ENCODE results near the gene PIM1. TPM values are rescaled to one million over a fixed set of nuclear protein-coding genes. Genes with fewer than 3 reads are reported as not detected.

PIM1 gene
- total RNA-seq, 2 donors from 2014 or later: 4.8 to 35.3 TPM

GRCh38 chr6:37174515-37175331, 4.8 kb downstream of the PIM1 start:
- no peak overlapping the region for H3K4me3 ChIP-seq
- peaks cover 3% of the 10 kb centered on the region for H3K4me1 ChIP-seq (replicated peaks)
- TF ChIP-seq POLR2A (IDR thresholded peaks at IDR 0.05) (no peak), POLR2AphosphoS5 (IDR thresholded peaks at IDR 0.05) (no peak), CTCF (IDR thresholded peaks at IDR 0.05) (no peak)
- H3K9me3 ChIP-seq: no peaks in the 10 kb centered on the region
- no peak for DNase-seq (ENCODE audit: low spot score)
- no peak overlapping the region for H3K27ac ChIP-seq
- WGBS: 76% methylated on average over 10 of the region's 10 CpGs
- H3K36me3 ChIP-seq: peaks cover 0 to 9% of the 10 kb centered on the region in 2 donors
- no peaks in the 10 kb centered on the region for H3K27me3 ChIP-seq (replicated peaks; ENCODE audit: insufficient read depth)
- intact Hi-C loops (cut with DNase I): loop anchor here (5.0 kb wide), 1 partner anchor 187 kb away; the partner anchor contains the start of gene MTCH1

DNA sequence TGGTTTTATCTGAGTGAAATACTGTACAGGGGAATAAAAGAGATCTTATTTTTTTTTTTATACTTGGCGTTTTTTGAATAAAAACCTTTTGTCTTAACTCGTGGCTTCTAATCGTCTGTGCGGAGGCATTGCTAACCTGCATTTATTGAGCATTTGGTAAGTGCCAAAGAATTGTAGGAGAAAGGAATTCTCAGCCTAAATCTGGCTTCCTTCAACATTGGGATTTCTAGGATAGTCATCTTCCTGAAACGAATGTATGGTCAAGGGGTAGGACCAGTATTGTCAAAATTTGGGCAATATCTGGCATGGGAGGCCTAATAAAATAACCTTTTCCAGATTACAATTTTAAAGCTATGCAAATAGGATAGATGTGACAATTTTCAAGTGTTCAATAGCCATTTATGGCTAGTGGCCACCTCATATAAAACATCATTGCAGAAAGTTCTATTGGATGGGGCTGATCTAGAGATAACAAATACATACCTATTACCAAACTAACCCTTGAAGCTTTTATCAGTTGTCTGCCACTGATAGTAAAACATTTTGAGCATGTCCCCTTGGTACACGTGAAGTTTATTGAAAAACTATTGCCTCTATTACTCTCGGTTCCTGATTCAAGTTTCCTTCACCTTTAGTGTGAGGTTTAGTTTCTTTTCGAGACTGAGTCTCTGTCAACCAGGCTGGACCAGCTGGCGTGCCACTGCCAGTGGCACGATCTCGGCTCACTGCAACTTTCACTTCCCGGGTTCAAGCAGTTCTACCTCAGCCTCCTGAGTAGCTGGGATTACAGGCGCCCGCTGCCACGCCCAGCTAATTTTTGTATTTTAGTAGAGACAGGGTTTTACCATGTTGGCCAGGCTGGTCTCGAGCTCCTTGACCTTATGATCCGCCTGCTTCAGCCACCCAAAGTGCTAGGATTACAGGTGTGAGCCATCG, 5.6 kb downstream of the PIM1 start:
- no peaks in the 10 kb centered on the region for H3K27me3 ChIP-seq (replicated peaks; ENCODE audit: insufficient read depth)
- intact Hi-C loops (cut with DNase I): no loop called here
- no peaks in the 10 kb centered on the region for H3K9me3 ChIP-seq
- TF ChIP-seq POLR2A (IDR thresholded peaks at IDR 0.05): no peak
- no peak for TF ChIP-seq CTCF (IDR thresholded peaks at IDR 0.05)
- TF ChIP-seq POLR2AphosphoS5 (IDR thresholded peaks at IDR 0.05): no peak
- no peak overlapping the region for H3K4me3 ChIP-seq
- peaks cover 3% of the 10 kb centered on the region for H3K4me1 ChIP-seq (replicated peaks)
- H3K36me3 ChIP-seq: peaks cover 0 to 9% of the 10 kb centered on the region in 2 donors
- 79% methylated on average over 18 of the region's 18 CpGs for WGBS
- H3K27ac ChIP-seq: no peak overlapping the region
- no peak for DNase-seq (ENCODE audit: low spot score)

GRCh38 chr6:37176268-37177076, 6.5 kb downstream of the PIM1 start:
- Histone ChIP-seq H3K4me1 (replicated peaks) (peaks cover 3% of the 10 kb centered on the region), H3K36me3 (peaks cover 0 to 9% of the 10 kb centered on the region in 2 donors), H3K27me3 (replicated peaks; ENCODE audit: insufficient read depth) (no peaks in the 10 kb centered on the region), H3K9me3 (no peaks in the 10 kb centered on the region), H3K4me3 (no peak overlapping the region), H3K27ac (no peak overlapping the region)
- intact Hi-C loops (cut with DNase I): no loop called here
- no peak for DNase-seq (ENCODE audit: low spot score)
- TF ChIP-seq POLR2A (IDR thresholded peaks at IDR 0.05) (no peak), CTCF (IDR thresholded peaks at IDR 0.05) (no peak), POLR2AphosphoS5 (IDR thresholded peaks at IDR 0.05) (no peak)
- 94% methylated on average over 15 of the region's 15 CpGs for WGBS

DNA sequence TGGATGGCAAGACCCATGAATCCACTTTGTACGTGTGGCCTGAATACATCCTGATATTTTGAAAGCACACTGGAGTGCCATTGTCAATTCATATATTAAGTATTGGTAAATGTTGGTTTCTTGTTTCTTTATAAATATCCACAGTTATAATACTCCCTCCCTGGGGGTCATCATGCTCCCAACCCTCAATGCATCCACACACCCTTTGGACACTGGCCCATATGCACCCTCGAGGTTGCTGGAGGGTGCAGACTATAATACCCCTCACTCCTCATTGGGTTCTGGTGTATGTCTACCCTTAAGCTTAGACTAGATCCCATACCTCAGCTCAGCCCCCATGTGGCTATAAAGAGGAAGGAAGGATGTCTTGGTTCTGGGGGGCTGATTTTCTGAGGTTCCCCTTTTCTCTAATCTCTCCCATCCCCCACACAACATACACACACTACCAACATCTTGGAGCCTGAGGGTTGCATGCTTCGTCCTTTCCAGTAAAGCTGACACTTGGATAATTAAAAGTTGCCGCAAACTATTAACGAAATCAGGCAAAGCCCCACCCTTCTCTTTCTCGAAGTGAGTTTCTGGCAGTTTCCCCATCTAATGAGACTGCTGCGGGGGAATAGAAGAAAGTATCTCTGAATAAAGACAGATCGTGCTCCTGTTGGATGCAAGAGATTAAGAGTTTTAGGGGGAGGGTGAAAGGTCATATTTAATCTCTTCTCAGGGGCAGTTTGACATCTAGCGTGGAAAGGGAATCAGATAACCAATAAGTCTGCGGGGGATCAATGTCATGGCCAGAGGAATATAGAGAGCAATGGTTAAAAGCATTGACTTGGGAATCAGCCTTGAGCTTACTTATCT, 7.4 kb downstream of the PIM1 start:
- no peak overlapping the region for H3K4me3 ChIP-seq
- no peaks in the 10 kb centered on the region for H3K27me3 ChIP-seq (replicated peaks; ENCODE audit: insufficient read depth)
- no peaks in the 10 kb centered on the region for H3K9me3 ChIP-seq
- no peak for DNase-seq (ENCODE audit: low spot score)
- H3K36me3 ChIP-seq: peaks cover 0 to 9% of the 10 kb centered on the region in 2 donors
- intact Hi-C loops (cut with DNase I): no loop called here
- H3K27ac ChIP-seq: no peak overlapping the region
- peaks cover 3% of the 10 kb centered on the region for H3K4me1 ChIP-seq (replicated peaks)
- TF ChIP-seq CTCF (IDR thresholded peaks at IDR 0.05): no peak
- no peak for TF ChIP-seq POLR2AphosphoS5 (IDR thresholded peaks at IDR 0.05)
- TF ChIP-seq POLR2A (IDR thresholded peaks at IDR 0.05): no peak
- WGBS: 78% methylated on average over 10 of the region's 10 CpGs

Data from prostate gland (tissue), 2 donors.